Renal cortex interstitium (tissue), 11 donors: ENCODE data around the gene PLD6. TPM values are rescaled to one million over a fixed set of nuclear protein-coding genes. Genes with fewer than 3 reads are reported as not detected.
"Not testable (repeated sequence)": the region's sequence is repeated elsewhere in the genome, so short reads cannot be mapped to it uniquely, and the experiment has no call there.

Source experiments
- DNase-seq, 11 donors: peaks; one replicate each; pipeline ENCODE4 v3.0.0-alpha.2; 2013; ENCODE audit warnings: low read depth in 9 of 11, low spot score in 4 of 11; ENCODE audit errors: extremely low read depth in 1 of 11
- polyA plus RNA-seq, 3 donors: library from polyadenylated mRNA; unstranded; fragments of 120-200 nt; gene quantifications; one replicate each; pipeline ENCODE4 v1.2.1, GENCODE V29; 2013; ENCODE audit not compliant: insufficient read length in 3 of 3

PLD6 gene
- polyA plus RNA-seq, 3 donors = 3.4 to 5.2 (median 4.0) TPM

DNA sequence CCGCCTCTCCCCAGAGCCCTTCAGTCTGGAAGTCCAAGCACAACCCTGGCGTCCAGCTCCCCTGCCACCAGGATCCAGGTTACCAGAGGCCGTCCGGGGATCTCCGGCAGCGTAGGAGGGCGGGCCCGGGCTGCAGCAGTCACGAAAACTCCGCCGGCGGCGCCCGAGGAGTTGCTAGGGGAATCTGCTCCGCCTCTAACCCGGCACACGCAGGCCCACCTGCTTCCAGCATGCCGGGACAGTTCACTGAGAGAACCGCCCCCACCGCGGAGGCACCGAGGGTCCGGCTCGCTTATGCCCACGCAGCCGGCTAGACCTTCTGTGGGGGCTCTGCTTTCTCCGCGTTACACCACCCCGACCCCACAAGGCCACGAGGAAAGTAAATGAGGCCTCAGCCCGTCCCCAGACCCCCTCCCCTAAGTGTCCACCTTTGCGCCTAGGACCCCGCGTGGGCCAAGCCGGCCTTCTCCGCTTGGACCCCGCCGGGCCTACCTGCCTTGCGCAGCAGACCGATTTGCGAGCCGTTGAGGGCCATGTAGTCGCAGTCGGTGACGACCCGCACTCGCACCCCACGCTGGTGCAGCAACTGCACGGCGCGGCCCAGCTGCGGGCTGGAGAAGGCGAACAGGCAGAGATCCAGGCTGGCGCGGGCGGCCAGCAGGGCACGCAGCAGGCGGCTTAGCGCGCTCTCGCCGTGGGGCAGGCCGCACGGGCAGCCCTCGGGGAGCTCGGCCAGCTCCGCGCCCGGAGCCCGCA lies 587 bp downstream of the PLD6 start:
- peak in 4 of 11 donors; percentile 37 to 46 (median 42) for DNase-seq

DNA sequence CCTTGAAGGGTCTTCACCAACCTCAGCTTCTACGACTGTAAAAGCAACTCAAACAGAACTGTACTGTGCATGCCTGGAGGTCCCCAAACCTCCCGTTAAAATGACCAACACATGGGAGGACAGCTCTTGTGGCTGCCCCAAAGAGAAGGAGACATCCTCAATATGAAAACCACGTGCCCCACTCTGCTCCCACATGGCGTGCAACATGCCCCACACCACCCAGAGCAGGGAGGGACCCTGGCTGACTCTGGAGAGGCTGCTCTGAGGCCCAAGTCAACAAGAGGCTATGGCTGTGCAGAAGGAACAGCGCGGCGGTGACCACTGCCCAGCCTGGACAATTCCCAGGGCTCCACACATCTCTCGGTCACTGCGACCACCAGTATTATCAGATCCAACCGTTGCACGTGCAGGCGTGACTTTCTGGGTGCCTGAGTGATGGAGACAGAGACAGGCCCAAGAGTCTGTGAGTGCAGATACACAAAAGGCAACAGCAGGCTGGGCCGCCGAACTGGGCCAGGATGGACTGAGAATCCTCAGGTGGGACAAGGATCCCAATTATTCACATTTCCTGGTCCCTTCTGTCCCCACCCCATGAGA lies 1.4 kb downstream of the PLD6 start:
- no peak for DNase-seq

DNA sequence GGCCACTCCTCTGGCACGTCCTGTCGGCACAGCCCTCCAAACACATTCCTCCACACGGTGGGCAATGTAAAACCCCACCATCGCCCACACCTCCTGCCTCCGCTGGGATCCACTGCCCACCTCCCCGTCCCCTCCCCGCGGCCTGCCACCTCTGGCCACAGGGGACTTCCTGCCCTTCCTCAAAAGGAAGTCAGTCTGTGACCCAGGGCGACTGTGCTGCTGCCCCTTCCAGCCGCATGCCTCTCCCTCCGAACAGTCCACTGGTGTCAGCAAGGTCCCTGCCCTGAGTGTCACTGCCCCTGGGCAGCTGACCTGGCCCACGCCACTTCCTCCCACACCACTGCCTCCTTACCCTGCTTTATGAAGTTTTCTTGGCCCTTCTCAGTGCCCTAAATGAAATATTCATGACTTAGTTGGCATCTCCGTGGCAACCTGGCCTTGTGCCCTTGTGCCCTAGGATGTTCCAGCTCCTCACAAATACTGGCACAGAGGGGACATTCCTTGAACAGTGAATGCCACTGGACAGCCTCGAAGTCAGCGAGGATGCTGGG lies 2.0 kb downstream of the PLD6 start:
- DNase-seq = no peak

DNA sequence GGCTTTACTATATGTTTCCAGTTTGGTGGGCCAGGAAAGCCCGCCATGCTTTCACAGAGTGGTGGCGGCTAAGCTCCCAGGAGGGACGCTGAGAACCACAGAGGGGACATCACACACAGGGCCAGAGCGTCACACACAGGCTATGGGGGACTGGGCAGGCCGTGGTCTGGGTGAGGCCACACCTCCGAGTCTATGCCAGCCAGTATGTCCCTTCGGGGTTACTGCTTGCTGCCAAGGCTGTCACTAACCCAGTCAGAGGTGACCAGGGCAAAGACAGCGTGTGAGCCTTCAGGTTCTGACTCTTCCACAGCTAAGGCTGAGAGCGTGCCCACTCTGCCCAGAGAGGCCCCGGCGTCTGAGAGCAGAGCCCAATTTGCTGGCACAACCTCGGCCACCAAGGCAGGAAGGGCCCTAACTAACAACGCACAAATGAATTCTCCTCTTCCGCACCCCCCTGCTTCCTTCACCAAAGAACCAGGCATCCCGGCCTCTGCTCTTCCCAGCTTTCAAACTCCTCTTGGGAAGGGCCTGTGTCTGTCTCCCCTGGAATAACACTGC lies 2.9 kb downstream of the PLD6 start:
- no peak for DNase-seq

DNA sequence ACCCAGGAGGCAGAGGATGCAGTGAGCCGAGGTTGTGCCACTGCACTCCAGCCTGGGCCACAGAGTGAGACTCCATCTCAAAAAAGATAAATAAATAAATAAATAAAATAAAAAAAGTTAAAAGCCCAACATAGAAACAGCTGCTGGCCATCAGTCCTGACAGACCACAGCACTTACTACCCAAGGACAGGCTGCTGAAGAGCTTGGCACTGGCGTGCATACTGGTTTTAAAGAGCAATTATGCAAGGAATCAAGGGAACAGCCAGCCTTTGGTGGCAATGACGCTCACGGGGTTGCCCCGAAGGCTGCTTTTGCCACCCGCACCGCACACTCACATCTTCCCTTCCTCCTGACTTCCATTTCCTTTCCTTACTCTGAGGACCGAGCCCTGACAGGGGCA lies 4.2 kb downstream of the PLD6 start:
- DNase-seq = no peak

DNA sequence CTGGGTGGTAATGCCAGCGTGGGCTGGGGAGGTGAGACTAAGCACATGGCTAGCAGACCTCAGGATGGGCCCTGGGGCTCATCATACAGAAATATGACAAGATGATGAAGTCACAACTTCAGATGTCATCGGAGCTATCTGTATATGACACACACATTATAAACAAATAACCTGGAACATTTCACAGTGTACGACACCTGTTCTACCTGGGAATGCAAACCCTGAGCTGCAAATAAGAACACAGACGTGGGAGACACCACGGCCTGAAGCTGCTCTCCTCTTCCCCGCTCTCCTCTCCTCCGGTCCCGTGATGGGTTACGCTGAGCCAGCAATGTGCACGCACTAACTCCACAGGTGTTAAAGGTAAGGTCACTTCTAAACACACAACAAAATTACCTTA lies 4.9 kb downstream of the PLD6 start:
- no peak for DNase-seq

DNA sequence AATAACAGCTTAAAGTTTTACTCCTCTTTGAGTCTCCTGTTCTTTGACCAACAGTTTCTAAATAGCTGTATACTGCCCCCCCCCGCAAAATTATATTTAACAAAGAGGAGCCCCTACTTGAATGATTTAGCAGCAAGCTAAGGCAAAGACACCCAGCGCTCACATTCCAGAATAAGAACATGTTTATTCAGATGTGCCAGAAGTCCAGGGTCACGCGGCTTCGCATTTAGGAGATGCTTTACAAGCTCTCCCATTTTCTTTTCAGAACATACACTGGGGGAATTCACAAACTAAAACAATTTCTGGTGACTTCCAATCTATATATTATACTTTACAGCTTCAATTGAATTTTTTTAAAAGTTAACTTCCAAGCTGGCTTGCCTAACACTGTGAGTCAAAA lies 5.3 kb downstream of the PLD6 start:
- peak in 2 of 11 donors; percentile 21 to 32 for DNase-seq

DNA sequence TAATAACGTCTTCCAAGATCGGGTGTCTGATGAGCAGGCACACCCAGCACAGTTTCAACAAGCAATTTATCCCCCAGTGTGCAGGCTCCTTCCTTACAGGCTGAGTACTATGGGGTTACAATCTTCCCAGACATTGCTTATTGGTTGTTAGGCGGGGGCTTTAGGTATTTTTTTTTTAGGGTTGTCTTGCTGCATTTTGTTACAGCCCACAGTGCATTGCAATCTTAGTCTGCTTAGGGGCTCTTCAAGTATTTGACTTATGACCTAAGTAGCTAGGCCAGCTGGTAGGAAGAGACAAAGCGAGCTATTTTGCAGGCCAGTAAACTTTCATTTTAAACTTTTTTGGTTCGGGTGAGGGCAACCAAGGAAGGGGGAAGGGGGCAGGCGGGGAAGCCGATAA lies 5.8 kb downstream of the PLD6 start:
- no peak for DNase-seq

DNA sequence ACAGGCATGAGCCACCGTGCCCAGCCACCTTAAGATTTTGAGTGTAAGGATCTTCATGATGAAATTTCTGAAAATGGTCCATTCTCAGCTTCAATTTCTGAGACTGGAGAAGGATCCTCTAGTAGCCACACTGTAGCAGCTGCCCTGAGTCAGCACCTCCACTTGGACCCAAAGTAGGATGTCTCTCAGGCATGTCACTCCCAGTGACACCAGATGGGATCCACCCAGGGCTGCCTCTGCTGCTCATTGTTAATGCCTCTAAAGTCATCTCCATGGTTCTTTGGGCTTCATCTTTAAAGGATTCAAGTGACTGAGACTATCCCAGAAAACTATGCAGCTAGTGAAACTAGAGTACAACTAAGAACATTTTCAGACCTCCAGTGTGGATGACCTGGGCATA lies 7.9 kb downstream of the PLD6 start:
- no peak for DNase-seq

DNA sequence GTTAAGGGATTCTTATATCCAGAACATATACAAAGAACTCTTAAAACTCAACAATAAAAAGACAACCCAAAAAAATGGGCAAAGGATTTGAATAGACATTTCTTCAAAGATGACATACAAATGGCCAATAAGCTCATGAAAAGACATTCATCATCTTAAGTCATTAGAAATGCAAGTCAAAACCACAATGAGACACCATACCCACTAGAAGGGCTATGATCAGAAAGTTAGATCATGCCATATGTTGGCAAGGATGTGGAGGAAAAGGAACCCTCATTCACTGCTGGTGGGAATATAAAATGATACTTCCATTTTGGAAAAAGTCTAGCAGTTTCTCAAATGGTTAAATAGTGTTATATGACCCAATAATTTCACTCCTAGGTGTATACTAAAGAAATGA lies 9.4 kb downstream of the PLD6 start:
- no peak for DNase-seq

DNA sequence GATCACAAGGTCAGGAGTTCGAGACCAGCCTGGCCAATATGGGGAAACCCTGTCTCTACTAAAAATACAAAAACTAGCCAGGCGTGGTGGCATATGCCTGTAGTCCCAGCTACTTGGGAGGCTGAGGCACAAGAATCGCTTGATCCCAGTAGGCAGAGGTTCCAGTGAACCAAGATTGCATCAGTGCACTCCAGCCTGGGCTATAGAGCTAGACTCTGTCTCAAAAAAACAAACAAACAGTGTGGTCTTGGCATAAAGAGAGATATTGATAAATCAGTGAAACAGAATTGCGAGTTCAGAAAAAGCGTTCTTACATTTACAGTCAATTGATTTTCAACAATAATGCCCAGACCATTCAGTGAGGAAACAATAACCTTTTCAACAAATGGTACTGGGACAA lies 10.7 kb downstream of the PLD6 start:
- not testable (repeated sequence) for DNase-seq

DNA sequence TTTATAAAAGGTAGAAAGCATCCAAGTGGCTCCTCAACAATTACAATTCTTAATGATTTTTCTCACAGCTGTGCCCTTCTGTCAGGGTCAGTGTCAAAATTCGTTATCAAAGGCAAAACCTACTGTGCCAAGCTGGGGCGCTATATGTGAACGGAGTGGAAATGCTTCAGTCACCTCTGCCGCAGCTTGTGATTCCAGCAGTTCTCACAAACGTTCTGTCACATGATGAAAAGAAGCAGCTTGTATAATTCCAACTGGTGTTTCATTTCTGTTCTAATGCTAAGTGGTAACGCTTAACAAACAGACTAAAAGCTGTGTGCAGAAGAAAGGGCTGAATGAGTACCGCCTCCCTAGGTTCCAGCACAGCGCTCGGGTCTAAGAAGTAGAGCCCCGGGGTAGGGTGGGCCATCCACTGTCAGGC lies 14.2 kb downstream of the PLD6 start:
- peak in 1 of 11 donors; percentile 31 for DNase-seq

DNA sequence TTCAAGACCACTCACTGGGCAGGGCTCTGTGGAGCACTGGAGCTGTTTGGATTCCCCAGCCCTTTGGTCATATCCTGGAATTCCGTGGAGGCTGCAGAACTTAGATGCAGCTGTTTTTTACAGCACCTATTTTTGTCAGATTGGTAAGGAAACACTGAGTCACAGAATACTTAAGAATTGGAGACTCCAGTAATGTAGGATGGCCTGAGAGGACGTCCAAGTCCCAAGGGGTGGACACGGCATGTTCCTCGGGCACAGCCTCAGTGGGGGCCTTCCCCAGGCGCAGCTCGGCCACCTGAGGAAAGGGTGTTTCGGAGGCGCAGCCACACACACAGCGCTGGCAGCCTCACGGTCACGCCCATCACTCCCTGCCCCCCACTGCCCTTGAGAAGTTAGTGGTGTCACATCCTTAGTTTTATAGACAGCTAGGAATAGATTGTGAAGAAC lies 14.8 kb downstream of the PLD6 start:
- DNase-seq = no peak

DNA sequence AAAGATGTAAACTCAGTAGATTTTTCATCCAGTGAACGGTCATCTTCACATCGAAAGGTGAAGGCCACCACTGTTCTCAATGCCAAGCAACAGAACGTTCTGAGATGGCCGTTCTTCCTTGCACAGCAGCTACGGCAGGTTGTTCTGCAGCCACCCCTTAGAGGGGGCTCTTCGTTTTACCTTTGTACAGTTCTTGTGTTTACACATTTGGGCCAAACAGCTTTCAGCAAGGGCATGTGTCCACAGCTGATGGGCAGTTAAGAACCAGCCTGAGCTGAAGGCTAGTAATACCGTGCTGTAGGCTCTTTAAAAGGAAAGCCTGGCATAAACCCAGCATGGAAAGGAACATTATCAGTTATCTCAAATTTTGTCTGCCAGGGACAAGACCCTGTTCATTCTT lies 15.9 kb downstream of the PLD6 start:
- DNase-seq = no peak

DNA sequence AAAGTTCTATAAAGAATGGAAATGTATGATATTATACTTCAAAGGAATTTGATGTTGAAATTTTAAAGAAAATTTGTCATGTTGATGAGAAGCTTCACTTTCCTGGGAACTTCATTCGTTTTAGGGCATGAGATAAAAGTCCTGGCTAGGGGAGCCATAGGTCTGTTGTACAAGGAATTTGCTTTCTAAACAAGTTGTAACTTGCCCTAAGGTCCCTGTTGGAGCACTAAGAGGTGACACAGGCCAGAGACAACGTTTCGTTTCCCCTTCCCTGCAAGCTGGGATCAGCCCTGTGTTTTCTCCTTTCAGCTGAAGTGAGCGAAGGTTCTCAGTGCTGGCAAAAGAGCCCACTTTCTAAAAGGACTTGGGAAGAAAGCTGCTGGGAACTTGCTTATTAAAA lies 16.6 kb downstream of the PLD6 start:
- DNase-seq = no peak

DNA sequence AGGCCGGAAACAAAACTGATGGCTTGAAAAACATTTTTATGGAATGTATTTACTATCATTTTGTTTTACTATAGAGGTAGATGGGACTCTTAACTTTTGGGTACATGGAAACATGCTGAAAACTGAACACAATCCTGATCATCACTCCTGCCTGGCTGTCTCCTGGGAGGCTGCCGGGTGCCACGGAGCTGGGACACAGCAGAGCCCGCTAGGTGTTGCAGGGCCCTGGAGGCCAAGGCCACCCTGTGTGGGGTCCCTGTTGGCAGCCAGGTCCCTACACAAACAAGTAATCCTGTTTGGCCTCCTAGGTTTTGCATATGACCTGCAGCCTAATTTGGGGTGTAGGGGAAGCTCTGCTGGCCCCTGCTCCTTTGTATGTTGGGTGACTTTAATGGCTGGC lies 17.5 kb downstream of the PLD6 start:
- DNase-seq = no peak

DNA sequence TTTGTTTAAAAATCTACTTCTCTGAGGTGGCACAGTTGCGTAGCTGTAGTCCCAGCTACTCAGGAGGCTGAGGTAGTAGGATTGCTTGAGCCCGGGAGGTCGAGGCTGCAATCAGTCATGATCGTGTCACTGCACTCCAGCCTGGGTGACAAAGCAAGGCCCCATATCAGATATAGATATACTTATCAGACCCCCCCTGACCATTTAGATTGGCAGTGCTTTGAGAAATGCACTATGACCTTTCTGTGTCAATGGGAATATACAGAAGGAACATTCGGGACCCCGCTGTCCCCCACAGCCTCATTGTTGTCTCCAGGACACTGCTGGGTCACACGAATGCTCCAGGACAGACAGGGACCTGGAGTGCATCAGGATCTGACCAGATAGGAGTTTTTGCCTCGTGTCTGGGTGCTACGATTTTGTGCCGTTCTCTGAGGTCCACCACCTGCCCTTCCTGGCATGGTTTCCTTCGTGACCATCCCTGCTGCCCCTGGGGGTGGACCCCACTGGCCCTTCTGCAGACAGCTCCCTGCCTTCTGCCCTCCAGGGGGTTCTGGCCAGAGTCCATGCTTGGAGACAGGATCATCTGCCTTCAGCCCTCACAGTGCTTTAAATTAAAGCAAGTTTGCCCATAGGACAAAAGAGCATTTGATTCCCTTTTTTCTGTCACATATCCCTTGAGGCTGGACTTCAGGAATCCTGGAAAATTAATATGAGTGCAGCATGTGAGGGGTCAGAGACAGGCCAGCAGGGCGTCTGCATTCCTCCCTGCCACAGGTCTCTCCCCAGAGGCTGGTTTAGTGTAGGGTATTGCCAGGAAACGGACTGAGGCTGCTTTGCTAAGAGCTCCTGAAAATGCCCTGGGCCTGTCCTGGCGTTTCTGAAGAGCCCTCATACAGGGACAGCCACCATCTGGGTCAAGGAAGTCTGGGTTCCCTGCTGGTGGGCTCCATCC lies 19.3 kb downstream of the PLD6 start:
- DNase-seq = no peak

DNA sequence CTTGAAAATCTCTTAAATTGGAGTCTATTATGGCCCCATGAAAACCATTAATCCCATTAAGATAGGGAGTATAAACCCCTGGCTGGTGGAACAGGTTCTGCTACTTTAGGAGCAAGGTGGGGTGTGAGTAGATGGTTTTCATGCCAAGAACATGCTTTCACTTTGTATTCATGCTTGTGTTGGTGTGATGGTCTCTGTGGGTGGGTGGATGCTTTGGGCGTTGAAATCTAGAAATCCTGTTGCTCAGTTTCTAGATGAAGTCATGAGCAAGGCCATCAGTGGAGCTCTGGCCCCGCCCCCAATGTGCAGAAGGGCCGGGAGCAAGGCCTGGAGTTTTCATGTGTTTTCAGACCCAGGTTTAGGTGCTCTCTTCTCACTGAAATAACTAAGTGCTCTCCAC lies 20.1 kb downstream of the PLD6 start:
- peak in 1 of 11 donors; percentile 32 for DNase-seq
